Measurements from ENCODE around the gene CEP43. TPM values are rescaled to one million over a fixed set of nuclear protein-coding genes. Genes with fewer than 3 reads are reported as not detected.
A peak's percentile ranks its signal among the peaks of the same experiment; 100 is the strongest.

Gene CEP43
- total RNA-seq, 1 donor from 2014 or later, result 23.3 TPM

- H3K36me3 Mint-ChIP-seq (ENCODE audit: low read depth, unreplicated experiment), result peaks cover 23% of the 10 kb centered on the region
- peak overlapping the region; percentile 48 for H3K27ac Mint-ChIP-seq (ENCODE audit: unreplicated experiment)
- H3K4me3 Mint-ChIP-seq (ENCODE audit: unreplicated experiment), result peak overlapping the region; percentile 88
Observed at GRCh38 chr6:166955121-166955864, 43.9 kb upstream of the CEP43 start.

GRCh38 chr6:166955865-166956443, 43.2 kb upstream of the CEP43 start:
- H3K9me3 Mint-ChIP-seq (ENCODE audit: unreplicated experiment), result peaks cover 4% of the 10 kb centered on the region
- no peak overlapping the region for H3K27ac Mint-ChIP-seq (ENCODE audit: unreplicated experiment)
- no peak for DNase-seq (ENCODE audit: low spot score)
- peak overlapping the region; percentile 88 for H3K4me3 Mint-ChIP-seq (ENCODE audit: unreplicated experiment)
- H3K27me3 Mint-ChIP-seq (ENCODE audit: unreplicated experiment), result peaks cover 21% of the 10 kb centered on the region
- no peak for TF ChIP-seq CTCF (IDR thresholded peaks at IDR 0.05; ENCODE audit: unreplicated experiment)
- H3K4me1 Mint-ChIP-seq (ENCODE audit: unreplicated experiment), result peaks cover 36% of the 10 kb centered on the region
- H3K36me3 Mint-ChIP-seq (ENCODE audit: low read depth, unreplicated experiment), result peaks cover 17% of the 10 kb centered on the region

More at GRCh38 chr6:166955121-166955864, 43.9 kb upstream of the CEP43 start:
- Mint-ChIP-seq H3K9me3 (ENCODE audit: unreplicated experiment) (peaks cover 4% of the 10 kb centered on the region), H3K4me1 (ENCODE audit: unreplicated experiment) (peaks cover 36% of the 10 kb centered on the region), H3K27me3 (ENCODE audit: unreplicated experiment) (peaks cover 24% of the 10 kb centered on the region)
- TF ChIP-seq CTCF (IDR thresholded peaks at IDR 0.05; ENCODE audit: unreplicated experiment), result no peak
- DNase-seq (ENCODE audit: low spot score), result peak; percentile 14

GRCh38 chr6:166956444-166957086, 42.6 kb upstream of the CEP43 start, which contains the start of gene RNASET2:
Gene RNASET2, minus strand, starts transcription at chr6:166956550. Its CDS starts 368 bp downstream, at chr6:166956182.
- peaks cover 14% of the 10 kb centered on the region for H3K36me3 Mint-ChIP-seq (ENCODE audit: low read depth, unreplicated experiment)

GRCh38 chr6:166957087-166957804, 42.0 kb upstream of the CEP43 start:
- Mint-ChIP-seq H3K9me3 (ENCODE audit: unreplicated experiment) (peaks cover 4% of the 10 kb centered on the region), H3K4me3 (ENCODE audit: unreplicated experiment) (peak overlapping the region; percentile 94), H3K27me3 (ENCODE audit: unreplicated experiment) (peaks cover 20% of the 10 kb centered on the region), H3K36me3 (ENCODE audit: low read depth, unreplicated experiment) (peaks cover 14% of the 10 kb centered on the region), H3K4me1 (ENCODE audit: unreplicated experiment) (peaks cover 36% of the 10 kb centered on the region), H3K27ac (ENCODE audit: unreplicated experiment) (no peak overlapping the region)
- TF ChIP-seq CTCF (IDR thresholded peaks at IDR 0.05; ENCODE audit: unreplicated experiment), result no peak
- DNase-seq (ENCODE audit: low spot score), result no peak

More at GRCh38 chr6:166956444-166957086, 42.6 kb upstream of the CEP43 start, which contains the start of gene RNASET2:
- H3K4me3 Mint-ChIP-seq (ENCODE audit: unreplicated experiment), result peak within 1 kb of the TSS; percentile 94
- no peak for TF ChIP-seq CTCF (IDR thresholded peaks at IDR 0.05; ENCODE audit: unreplicated experiment)
- DNase-seq (ENCODE audit: low spot score), result peak; percentile 98
- H3K4me1 Mint-ChIP-seq (ENCODE audit: unreplicated experiment), result peaks cover 36% of the 10 kb centered on the region
- peaks cover 20% of the 10 kb centered on the region for H3K27me3 Mint-ChIP-seq (ENCODE audit: unreplicated experiment)
- H3K27ac Mint-ChIP-seq (ENCODE audit: unreplicated experiment), result peak within 1 kb of the TSS; percentile 48
- peaks cover 4% of the 10 kb centered on the region for H3K9me3 Mint-ChIP-seq (ENCODE audit: unreplicated experiment)
